Astrocyte (in vitro differentiated cells and primary cell): ENCODE data around the gene ANKLE1.
"Not testable (repeated sequence)": the region's sequence is repeated elsewhere in the genome, so short reads cannot be mapped to it uniquely, and the experiment has no call there.

Experiments used
- EZH2 ChIP-seq: IDR thresholded peaks from 2 replicates; pipeline ENCODE4 v1.6.1; 2012; ENCODE audit warnings: mild to moderate bottlenecking, low read length, inconsistent platforms; ENCODE audit not compliant: insufficient read depth
- TF ChIP-seq, protein P1 (sequence below): IDR thresholded peaks from 2 replicates; pipeline ENCODE4 v1.5.1; 2011; ENCODE audit warnings: low read depth, mild to moderate bottlenecking, inconsistent platforms, low read length, moderate library complexity; ENCODE audit not compliant: insufficient read depth

DNA sequence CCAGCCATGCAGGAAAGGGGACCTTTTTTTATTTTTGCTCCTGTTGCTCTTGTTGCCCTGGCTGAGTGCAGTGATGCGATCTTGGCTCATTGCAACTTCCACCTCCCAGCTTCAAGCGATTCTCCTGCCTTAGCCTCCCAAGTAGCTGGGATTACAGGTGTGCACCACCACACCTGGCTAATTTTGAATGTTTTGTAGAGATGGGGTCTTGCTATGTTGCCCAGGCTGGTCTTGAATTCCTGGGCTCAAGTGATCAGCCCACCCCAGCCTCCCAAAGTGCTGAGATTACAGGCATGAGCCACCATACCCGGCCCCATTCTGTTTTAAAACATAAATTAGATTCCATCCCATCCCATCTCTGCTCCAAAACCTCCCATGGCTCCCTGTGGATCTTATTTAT is 6.8 kb upstream of the ANKLE1 start:
- TF ChIP-seq, protein P1, sequence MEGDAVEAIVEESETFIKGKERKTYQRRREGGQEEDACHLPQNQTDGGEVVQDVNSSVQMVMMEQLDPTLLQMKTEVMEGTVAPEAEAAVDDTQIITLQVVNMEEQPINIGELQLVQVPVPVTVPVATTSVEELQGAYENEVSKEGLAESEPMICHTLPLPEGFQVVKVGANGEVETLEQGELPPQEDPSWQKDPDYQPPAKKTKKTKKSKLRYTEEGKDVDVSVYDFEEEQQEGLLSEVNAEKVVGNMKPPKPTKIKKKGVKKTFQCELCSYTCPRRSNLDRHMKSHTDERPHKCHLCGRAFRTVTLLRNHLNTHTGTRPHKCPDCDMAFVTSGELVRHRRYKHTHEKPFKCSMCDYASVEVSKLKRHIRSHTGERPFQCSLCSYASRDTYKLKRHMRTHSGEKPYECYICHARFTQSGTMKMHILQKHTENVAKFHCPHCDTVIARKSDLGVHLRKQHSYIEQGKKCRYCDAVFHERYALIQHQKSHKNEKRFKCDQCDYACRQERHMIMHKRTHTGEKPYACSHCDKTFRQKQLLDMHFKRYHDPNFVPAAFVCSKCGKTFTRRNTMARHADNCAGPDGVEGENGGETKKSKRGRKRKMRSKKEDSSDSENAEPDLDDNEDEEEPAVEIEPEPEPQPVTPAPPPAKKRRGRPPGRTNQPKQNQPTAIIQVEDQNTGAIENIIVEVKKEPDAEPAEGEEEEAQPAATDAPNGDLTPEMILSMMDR, result not testable (repeated sequence)
- TF ChIP-seq EZH2, result not testable (repeated sequence)
